ENCODE results near the gene CCL22.
A peak's percentile ranks its signal among the peaks of the same experiment; 100 is the strongest.
"Not testable (repeated sequence)": the region's sequence is repeated elsewhere in the genome, so short reads cannot be mapped to it uniquely, and the experiment has no call there.

The CCL22 gene

GRCh38 chr16:57341062-57341440 lies 17.5 kb upstream of the CCL22 start:
- no peak for TF ChIP-seq POLR2A (IDR thresholded peaks at IDR 0.05; ENCODE audit: low read depth, low read length)
- FAIRE-seq (no peak), DNase-seq (ENCODE audit: insufficient read length, low spot score) (no peak)

- DNase-seq (ENCODE audit: insufficient read length, low spot score) (no peak), FAIRE-seq (peak; percentile 78)
- TF ChIP-seq POLR2A (IDR thresholded peaks at IDR 0.05; ENCODE audit: low read depth, low read length) = no peak
These were observed 16.9 kb upstream of the CCL22 start for GRCh38 chr16:57341441-57342303.

- not testable (repeated sequence) for DNase-seq (ENCODE audit: insufficient read length, low spot score); FAIRE-seq
These were observed 16.0 kb upstream of the CCL22 start for GRCh38 chr16:57342606-57343005.

- DNase-seq (ENCODE audit: insufficient read length, low spot score) = no peak
- FAIRE-seq = no peak
These were observed 15.4 kb upstream of the CCL22 start for GRCh38 chr16:57343221-57343620.

GRCh38 chr16:57344094-57344493 lies 14.5 kb upstream of the CCL22 start:
- not testable (repeated sequence) for FAIRE-seq

More at GRCh38 chr16:57343221-57343620, 15.4 kb upstream of the CCL22 start:
- no peak for TF ChIP-seq POLR2A (IDR thresholded peaks at IDR 0.05; ENCODE audit: low read depth, low read length)

GRCh38 chr16:57345021-57345420 lies 13.6 kb upstream of the CCL22 start:
- DNase-seq (ENCODE audit: insufficient read length, low spot score) = no peak
- TF ChIP-seq POLR2A (IDR thresholded peaks at IDR 0.05; ENCODE audit: low read depth, low read length) = no peak
- FAIRE-seq = no peak

More at GRCh38 chr16:57344094-57344493, 14.5 kb upstream of the CCL22 start:
- not testable (repeated sequence) for DNase-seq (ENCODE audit: insufficient read length, low spot score)

GRCh38 chr16:57345666-57346204 lies 12.8 kb upstream of the CCL22 start:
- FAIRE-seq (no peak), DNase-seq (ENCODE audit: insufficient read length, low spot score) (no peak)

GRCh38 chr16:57347858-57348257 lies 10.7 kb upstream of the CCL22 start:
- FAIRE-seq (no peak), DNase-seq (ENCODE audit: insufficient read length, low spot score) (no peak)
- TF ChIP-seq POLR2A (IDR thresholded peaks at IDR 0.05; ENCODE audit: low read depth, low read length) = no peak

More at GRCh38 chr16:57345666-57346204, 12.8 kb upstream of the CCL22 start:
- TF ChIP-seq POLR2A (IDR thresholded peaks at IDR 0.05; ENCODE audit: low read depth, low read length) = no peak

- FAIRE-seq = no peak
- TF ChIP-seq POLR2A (IDR thresholded peaks at IDR 0.05; ENCODE audit: low read depth, low read length) = no peak
- DNase-seq (ENCODE audit: insufficient read length, low spot score) = no peak
These were observed 10.3 kb upstream of the CCL22 start for GRCh38 chr16:57348327-57348726.

GRCh38 chr16:57349212-57350031 lies 9.2 kb upstream of the CCL22 start:
- DNase-seq (ENCODE audit: insufficient read length, low spot score) (no peak), FAIRE-seq (no peak)
- no peak for TF ChIP-seq POLR2A (IDR thresholded peaks at IDR 0.05; ENCODE audit: low read depth, low read length)

- DNase-seq (ENCODE audit: insufficient read length, low spot score) (no peak), FAIRE-seq (no peak)
- TF ChIP-seq POLR2A (IDR thresholded peaks at IDR 0.05; ENCODE audit: low read depth, low read length) = no peak
These were observed 5.9 kb upstream of the CCL22 start for GRCh38 chr16:57352636-57353047.

- FAIRE-seq (no peak), DNase-seq (ENCODE audit: insufficient read length, low spot score) (no peak)
- TF ChIP-seq POLR2A (IDR thresholded peaks at IDR 0.05; ENCODE audit: low read depth, low read length) = no peak
These were observed 4.3 kb upstream of the CCL22 start for GRCh38 chr16:57354311-57354710.

- no peak for FAIRE-seq
- no peak for DNase-seq (ENCODE audit: insufficient read length, low spot score)
- TF ChIP-seq POLR2A (IDR thresholded peaks at IDR 0.05; ENCODE audit: low read depth, low read length) = no peak
These were observed 2.6 kb upstream of the CCL22 start for GRCh38 chr16:57355898-57356414.

GRCh38 chr16:57356547-57356946 lies 2.0 kb upstream of the CCL22 start:
- FAIRE-seq = no peak
- no peak for DNase-seq (ENCODE audit: insufficient read length, low spot score)
- no peak for TF ChIP-seq POLR2A (IDR thresholded peaks at IDR 0.05; ENCODE audit: low read depth, low read length)

All from H54 (cell line).